SH-SY5Y (cell line): ENCODE measurements around the gene GJB6.

Source experiments
- GATA2 ChIP-seq: IDR thresholded peaks from 2 replicates; pipeline ENCODE4 v1.6.1; 2011; ENCODE audit warnings: mild to moderate bottlenecking, low read depth, low read length
- GATA3 ChIP-seq: IDR thresholded peaks from 2 replicates; pipeline ENCODE4 v1.6.1; 2011; ENCODE audit warnings: low read depth, mild to moderate bottlenecking, low read length, moderate library complexity

Gene GJB6

GRCh38 chr13:20197361-20197834, 34.7 kb downstream of the GJB6 start:
- no peak for TF ChIP-seq GATA3
- no peak for TF ChIP-seq GATA2

- TF ChIP-seq GATA2: no peak
- TF ChIP-seq GATA3: no peak
These were observed 36.3 kb downstream of the GJB6 start for GRCh38 chr13:20195801-20196200.

- TF ChIP-seq GATA3 (no peak), GATA2 (no peak)
These were observed 38.0 kb downstream of the GJB6 start for GRCh38 chr13:20193907-20194631.

GRCh38 chr13:20193162-20193906, 38.8 kb downstream of the GJB6 start:
- no peak for TF ChIP-seq GATA2
- no peak for TF ChIP-seq GATA3

- TF ChIP-seq GATA3 (no peak), GATA2 (no peak)
These were observed 39.3 kb downstream of the GJB6 start, which contains the start of gene GJB2 for GRCh38 chr13:20192836-20193161. TSS of gene GJB2 (minus strand) at chr13:20192938. CDS start at chr13:20189581, 3,357 bp downstream.

- TF ChIP-seq GATA3 (no peak), GATA2 (no peak)
These were observed 39.8 kb downstream of the GJB6 start for GRCh38 chr13:20192158-20192835.

GRCh38 chr13:20191311-20192157, 40.6 kb downstream of the GJB6 start:
- TF ChIP-seq GATA2 (no peak), GATA3 (no peak)

GRCh38 chr13:20190481-20191310, 41.4 kb downstream of the GJB6 start:
- TF ChIP-seq GATA2: no peak
- no peak for TF ChIP-seq GATA3

- TF ChIP-seq GATA3: no peak
- TF ChIP-seq GATA2: no peak
These were observed 42.0 kb downstream of the GJB6 start for GRCh38 chr13:20190076-20190475.

- TF ChIP-seq GATA2 (no peak), GATA3 (no peak)
These were observed 43.2 kb downstream of the GJB6 start for GRCh38 chr13:20188667-20189553.

- TF ChIP-seq GATA3: no peak
- TF ChIP-seq GATA2: no peak
These were observed 45.3 kb downstream of the GJB6 start for GRCh38 chr13:20186771-20187170.
